OCI-LY7 (cell line): Measurements from ENCODE around the gene TIAL1. TPM values are rescaled to one million over a fixed set of nuclear protein-coding genes. Genes with fewer than 3 reads are reported as not detected.

ENCODE experiments used
- Bru-seq: library from RNA; stranded (reverse); fragments of 400-500 nt; gene quantifications from one replicate; lab custom pipeline; 2021; lab: Mats Ljungman, UMichigan
- BruChase-seq, 2 experiments: library from RNA; stranded (reverse); fragments of 400-500 nt; gene quantifications; one replicate each; lab custom pipeline; 2021; lab: Mats Ljungman, UMichigan
- BruUV-seq: library from RNA; stranded (reverse); fragments of 400-500 nt; replicated peaks from 2 replicates; lab custom pipeline; 2021; lab: Mats Ljungman, UMichigan
- CTCF ChIA-PET: fragments of 300-600 bp; sonication (Branson Sonifier 250); formaldehyde crosslinking; loops from one replicate; lab custom pipeline; 2022; ENCODE audit warnings: antibody characterized with exemption; ENCODE audit not compliant: unreplicated experiment; lab: Charles Lee
- POLR2A ChIA-PET: fragments of 300-600 bp; sonication (Branson Sonifier 250); formaldehyde crosslinking; loops from one replicate; lab custom pipeline; 2022; ENCODE audit warnings: antibody characterized with exemption; lab: Charles Lee
- DNase-seq: peaks from one replicate; pipeline ENCODE4 v3.0.0-alpha.2; 2015; ENCODE audit warnings: low spot score
- H2AFZ ChIP-seq: fragments of 200-600 bp; sonication (generic), shearing (Covaris generic); 2 replicates; pipeline ENCODE4 v1.6.1; 2014; ENCODE audit warnings: mild to moderate bottlenecking, antibody characterized with exemption, low read length, moderate library complexity
- H3K27ac ChIP-seq: fragments of 200-600 bp; sonication (generic); 2 replicates; pipeline ENCODE4 v1.5.1; 2014; ENCODE audit warnings: mixed run types, low read depth, mild to moderate bottlenecking, moderate library complexity, low read length, inconsistent platforms; ENCODE audit not compliant: poor library complexity, severe bottlenecking
- H3K36me3 ChIP-seq: fragments of 200-600 bp; sonication (generic); 2 replicates; pipeline ENCODE4 v1.6.1; 2014; ENCODE audit warnings: mild to moderate bottlenecking, antibody characterized with exemption, low read length, moderate library complexity, mixed read lengths; ENCODE audit not compliant: insufficient read depth
- H3K4me1 ChIP-seq: fragments of 200-600 bp; sonication (generic); 2 replicates; pipeline ENCODE4 v1.5.1; 2014; ENCODE audit warnings: mild to moderate bottlenecking, low read length; ENCODE audit not compliant: insufficient read depth, poor library complexity, severe bottlenecking
- H3K4me2 ChIP-seq: fragments of 200-600 bp; sonication (generic); 2 replicates; pipeline ENCODE4 v1.6.1; 2014; ENCODE audit warnings: mild to moderate bottlenecking, low read length
- H3K4me3 ChIP-seq: fragments of 200-600 bp; sonication (generic); 2 replicates; pipeline ENCODE4 v1.5.1; 2014; ENCODE audit warnings: mild to moderate bottlenecking, low read depth, low read length; ENCODE audit not compliant: poor library complexity, severe bottlenecking
- H3K79me2 ChIP-seq: fragments of 200-600 bp; sonication (generic); 2 replicates; pipeline ENCODE4 v1.6.1; 2016; ENCODE audit warnings: low read depth, mild to moderate bottlenecking, low read length, moderate library complexity, mixed read lengths; ENCODE audit not compliant: insufficient read depth
- H3K9me2 ChIP-seq: fragments of 200-600 bp; sonication (generic); 2 replicates; pipeline ENCODE4 v1.6.1; 2016; ENCODE audit warnings: mild to moderate bottlenecking, low read length, mixed read lengths; ENCODE audit not compliant: insufficient read depth
- H3K9me3 ChIP-seq: fragments of 200-600 bp; sonication (generic); 2 replicates; pipeline ENCODE4 v1.6.1; 2014; ENCODE audit warnings: mild to moderate bottlenecking, mixed run types, low read length, mixed read lengths
- H4K20me1 ChIP-seq: fragments of 200-600 bp; sonication (generic); 2 replicates; pipeline ENCODE4 v1.6.1; 2014; ENCODE audit warnings: mild to moderate bottlenecking, antibody characterized with exemption, low read length, moderate library complexity, mixed read lengths; ENCODE audit not compliant: insufficient read depth
- EZH2phosphoT487 ChIP-seq: fragments of 200-600 bp; sonication (generic); IDR thresholded peaks from 2 replicates; pipeline ENCODE4 v1.6.1; 2018; ENCODE audit warnings: low read depth, borderline replicate concordance, mild to moderate bottlenecking, mixed run types, antibody characterized with exemption, low read length, moderate library complexity, mixed read lengths
- intact Hi-C: fragments of 100-400 bp; cut with micrococcal nuclease; formaldehyde crosslinking; loops from one replicate; pipeline ENCODE4 v1.10.0; 2022; ENCODE audit not compliant: unreplicated experiment
- long read RNA-seq: library from polyadenylated mRNA; stranded (forward); transcript quantifications from one replicate; pipeline ENCODE4 v2.0.0, GENCODE V29; 2022
- total RNA-seq, 2 experiments: library from RNA; depleted of rRNA in 1 of 2; stranded (reverse); fragments of >200 nt in 1 of 2; shearing (Covaris generic) in 1 of 2; gene quantifications; 2 replicates each; pipeline ENCODE4 v1.2.3, GENCODE V29; 2014 to 2022
- TF ChIP-seq, protein P1 (sequence below): fragments of 200-600 bp; sonication (generic); conservative IDR thresholded peaks from 2 replicates; pipeline ENCODE4 v1.5.1; 2014; ENCODE audit warnings: mild to moderate bottlenecking, antibody characterized with exemption, low read length, moderate library complexity, mixed read lengths

The TIAL1 gene, protein sequence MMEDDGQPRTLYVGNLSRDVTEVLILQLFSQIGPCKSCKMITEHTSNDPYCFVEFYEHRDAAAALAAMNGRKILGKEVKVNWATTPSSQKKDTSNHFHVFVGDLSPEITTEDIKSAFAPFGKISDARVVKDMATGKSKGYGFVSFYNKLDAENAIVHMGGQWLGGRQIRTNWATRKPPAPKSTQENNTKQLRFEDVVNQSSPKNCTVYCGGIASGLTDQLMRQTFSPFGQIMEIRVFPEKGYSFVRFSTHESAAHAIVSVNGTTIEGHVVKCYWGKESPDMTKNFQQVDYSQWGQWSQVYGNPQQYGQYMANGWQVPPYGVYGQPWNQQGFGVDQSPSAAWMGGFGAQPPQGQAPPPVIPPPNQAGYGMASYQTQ
- 61.1 and 67.6 TPM in 2 replicates for total RNA-seq (2014; rRNA removed; shearing (Covaris generic))
- 172 and 174 TPM in 2 replicates for total RNA-seq (2022)
- Bru-seq, nascent RNA: percentile 94 among the genes with signal in this experiment
- BruChase-seq, experiment 1, labeled RNA remaining after a 6-hour chase: percentile 96 among the genes with signal in this experiment
- BruChase-seq, experiment 2, labeled RNA remaining after a 2-hour chase: percentile 96 among the genes with signal in this experiment
- long read RNA-seq, full-length matches to known transcripts: 20 of 41 reads
- long read RNA-seq, partial matches to known transcripts: 9 of 41 reads
- long read RNA-seq, other reads (novel, unspliced or antisense): 12 of 41 reads

DNA sequence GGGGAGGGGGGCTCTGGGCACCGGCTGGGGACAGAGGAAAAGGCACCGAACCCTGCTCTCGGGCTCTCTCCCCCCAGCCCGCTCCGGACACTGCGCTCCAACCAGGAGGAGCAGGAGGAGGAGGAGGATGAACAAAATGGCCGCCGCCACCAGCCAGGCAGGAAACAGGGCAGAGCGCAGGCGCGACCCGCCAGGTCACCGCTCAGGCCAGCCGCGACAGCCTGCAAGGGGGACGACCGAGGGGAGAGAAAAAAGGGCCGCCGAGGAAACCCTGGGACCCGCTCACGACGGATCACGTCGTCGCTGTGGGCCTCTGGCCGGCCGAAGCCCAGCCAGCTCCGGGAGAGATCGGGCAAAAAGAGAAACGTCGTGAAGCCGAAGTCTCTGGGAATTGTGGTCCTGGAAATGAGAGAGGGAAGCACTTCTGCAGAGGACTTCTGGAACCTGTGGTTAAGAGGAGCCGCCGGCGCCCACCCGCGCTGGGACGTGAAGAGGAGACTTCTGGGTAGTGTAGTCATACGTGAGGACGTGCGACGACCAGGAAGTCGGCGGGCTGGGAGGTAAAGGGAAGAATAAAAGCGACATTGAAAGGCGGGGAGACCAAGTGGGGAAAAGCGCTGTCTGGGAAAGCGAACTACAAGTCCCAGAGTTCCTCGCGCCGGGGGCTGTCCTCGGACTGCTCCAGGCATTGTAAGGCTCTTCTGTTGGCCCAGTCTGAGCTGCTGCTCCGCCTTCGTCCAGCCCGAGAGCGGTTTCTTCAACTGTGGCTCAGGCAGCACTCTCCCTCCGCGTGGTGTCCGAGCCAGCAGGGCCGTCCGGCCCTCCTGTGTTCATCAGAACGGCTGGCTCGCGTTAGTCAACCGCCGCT lies at the start of gene TIAL1:
TIAL1 (minus strand) TSS at position 428 of the 868 bp plus-strand sequence. CDS start 499 bp downstream, outside the sequence.
- H3K79me2 ChIP-seq: peaks cover 45% of the 10 kb centered on the region
- H3K27ac ChIP-seq: peak within 1 kb of the TSS; percentile 84
- BruUV-seq: no TSS peak
- H3K4me3 ChIP-seq: peak within 1 kb of the TSS; percentile 91
- H4K20me1 ChIP-seq: peaks cover 31% of the 10 kb centered on the region
- peak within 1 kb of the TSS; percentile 82 for H2AFZ ChIP-seq
- peak within 1 kb of the TSS; percentile 92 for H3K4me2 ChIP-seq
- CTCF ChIA-PET: no interaction called here
- TF ChIP-seq, protein P1, sequence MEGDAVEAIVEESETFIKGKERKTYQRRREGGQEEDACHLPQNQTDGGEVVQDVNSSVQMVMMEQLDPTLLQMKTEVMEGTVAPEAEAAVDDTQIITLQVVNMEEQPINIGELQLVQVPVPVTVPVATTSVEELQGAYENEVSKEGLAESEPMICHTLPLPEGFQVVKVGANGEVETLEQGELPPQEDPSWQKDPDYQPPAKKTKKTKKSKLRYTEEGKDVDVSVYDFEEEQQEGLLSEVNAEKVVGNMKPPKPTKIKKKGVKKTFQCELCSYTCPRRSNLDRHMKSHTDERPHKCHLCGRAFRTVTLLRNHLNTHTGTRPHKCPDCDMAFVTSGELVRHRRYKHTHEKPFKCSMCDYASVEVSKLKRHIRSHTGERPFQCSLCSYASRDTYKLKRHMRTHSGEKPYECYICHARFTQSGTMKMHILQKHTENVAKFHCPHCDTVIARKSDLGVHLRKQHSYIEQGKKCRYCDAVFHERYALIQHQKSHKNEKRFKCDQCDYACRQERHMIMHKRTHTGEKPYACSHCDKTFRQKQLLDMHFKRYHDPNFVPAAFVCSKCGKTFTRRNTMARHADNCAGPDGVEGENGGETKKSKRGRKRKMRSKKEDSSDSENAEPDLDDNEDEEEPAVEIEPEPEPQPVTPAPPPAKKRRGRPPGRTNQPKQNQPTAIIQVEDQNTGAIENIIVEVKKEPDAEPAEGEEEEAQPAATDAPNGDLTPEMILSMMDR: no peak
- TF ChIP-seq EZH2phosphoT487: no peak
- H3K4me1 ChIP-seq: peaks cover 44% of the 10 kb centered on the region
- peaks cover 31% of the 10 kb centered on the region for H3K36me3 ChIP-seq
- H3K9me3 ChIP-seq: peaks cover 6% of the 10 kb centered on the region; the same call in 1 of the 2 replicates
- DNase-seq: peak; percentile 98
- intact Hi-C loops: loop anchor here (2.0 to 10.0 kb wide), 4 partner anchors 56 to 842 kb away; partner anchors contain the start of genes BAG3, CACUL1, GRK5 and INPP5F
- POLR2A ChIA-PET: interaction anchor here (0.6 to 2.4 kb wide), 9 partner anchors 9 to 295 kb away, joined by 3 to 8 read pairs (median 4); no protein-coding TSS in a partner anchor
- H3K9me2 ChIP-seq: no peaks in the 10 kb centered on the region

DNA sequence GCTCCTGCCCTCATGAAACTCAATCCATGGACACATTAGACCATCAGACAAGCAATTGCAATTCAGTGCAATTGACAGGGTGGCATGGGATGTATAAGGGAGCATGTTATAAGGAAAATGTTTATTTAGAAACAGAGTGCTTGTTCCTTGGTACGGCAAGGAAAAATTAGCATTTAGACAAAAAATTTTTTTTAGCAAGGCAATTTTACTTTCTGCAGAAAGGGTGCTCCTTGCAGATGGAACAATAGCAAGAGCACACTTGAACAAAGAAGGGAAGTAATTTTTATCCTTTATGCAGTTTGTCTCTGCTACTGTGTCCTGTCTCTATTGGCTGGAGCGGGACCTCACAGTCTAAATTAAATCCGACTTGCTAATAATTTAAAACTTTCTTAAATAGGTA lies 48.2 kb upstream of the TIAL1 start:
- Histone ChIP-seq H2AFZ (no peak overlapping the region), H3K36me3 (no peaks in the 10 kb centered on the region), H3K4me3 (no peak overlapping the region), H3K9me3 (peaks cover 5% of the 10 kb centered on the region; the same call in 1 of the 2 replicates), H3K4me1 (peaks cover under 1% of the 10 kb centered on the region), H3K27ac (no peak overlapping the region), H3K9me2 (no peaks in the 10 kb centered on the region), H3K4me2 (no peak overlapping the region), H3K79me2 (no peaks in the 10 kb centered on the region), H4K20me1 (no peaks in the 10 kb centered on the region)
- CTCF ChIA-PET: no interaction called here
- DNase-seq: no peak
- intact Hi-C loops: no loop called here
- POLR2A ChIA-PET: interaction anchor here (0.6 kb wide), 1 partner anchor 100 kb away, joined by 5 read pairs; no protein-coding TSS in a partner anchor
- BruUV-seq: no TSS peak
- no peak for TF ChIP-seq EZH2phosphoT487
- TF ChIP-seq, protein P1: no peak
